ENCODE results near the gene ARF4. TPM values are rescaled to one million over a fixed set of nuclear protein-coding genes. Genes with fewer than 3 reads are reported as not detected.
A peak's percentile ranks its signal among the peaks of the same experiment; 100 is the strongest.

Gene ARF4
- total RNA-seq, 3 donors from 2014 or later = 93.6 to 125 (median 120) TPM

DNA sequence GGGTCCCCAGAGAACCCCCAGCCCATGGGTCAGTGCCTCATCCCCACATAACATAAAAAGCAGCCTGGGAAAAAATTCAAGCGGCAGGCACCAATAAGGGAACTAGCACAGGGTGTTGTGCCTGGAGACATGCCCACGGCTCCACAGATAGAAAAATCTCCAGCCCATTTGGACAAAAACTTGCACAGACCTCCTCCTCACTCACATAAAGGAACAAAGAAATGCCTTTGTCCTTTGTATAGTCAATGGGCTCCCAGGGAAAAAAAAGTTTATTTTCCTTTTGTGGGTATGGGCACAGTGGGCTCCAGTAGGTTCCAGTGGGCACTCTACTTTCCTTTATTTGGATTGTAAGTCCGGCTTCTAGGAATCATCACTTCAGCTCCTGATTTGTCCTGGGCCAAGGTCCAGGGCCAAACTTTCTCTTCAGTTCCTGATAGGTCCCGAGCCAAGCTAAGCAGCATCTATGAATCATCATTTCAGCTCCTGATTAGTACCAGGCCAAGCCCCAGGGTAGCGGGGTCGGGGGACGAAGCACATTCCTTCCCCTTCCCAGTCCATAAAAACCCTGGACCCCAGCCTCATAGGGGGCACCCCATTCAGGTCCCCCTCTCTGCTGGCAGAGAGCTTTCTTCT, 51.4 kb downstream of the ARF4 start:
- no peak for TF ChIP-seq POLR2A (IDR thresholded peaks at IDR 0.05)
- TF ChIP-seq, protein P1, sequence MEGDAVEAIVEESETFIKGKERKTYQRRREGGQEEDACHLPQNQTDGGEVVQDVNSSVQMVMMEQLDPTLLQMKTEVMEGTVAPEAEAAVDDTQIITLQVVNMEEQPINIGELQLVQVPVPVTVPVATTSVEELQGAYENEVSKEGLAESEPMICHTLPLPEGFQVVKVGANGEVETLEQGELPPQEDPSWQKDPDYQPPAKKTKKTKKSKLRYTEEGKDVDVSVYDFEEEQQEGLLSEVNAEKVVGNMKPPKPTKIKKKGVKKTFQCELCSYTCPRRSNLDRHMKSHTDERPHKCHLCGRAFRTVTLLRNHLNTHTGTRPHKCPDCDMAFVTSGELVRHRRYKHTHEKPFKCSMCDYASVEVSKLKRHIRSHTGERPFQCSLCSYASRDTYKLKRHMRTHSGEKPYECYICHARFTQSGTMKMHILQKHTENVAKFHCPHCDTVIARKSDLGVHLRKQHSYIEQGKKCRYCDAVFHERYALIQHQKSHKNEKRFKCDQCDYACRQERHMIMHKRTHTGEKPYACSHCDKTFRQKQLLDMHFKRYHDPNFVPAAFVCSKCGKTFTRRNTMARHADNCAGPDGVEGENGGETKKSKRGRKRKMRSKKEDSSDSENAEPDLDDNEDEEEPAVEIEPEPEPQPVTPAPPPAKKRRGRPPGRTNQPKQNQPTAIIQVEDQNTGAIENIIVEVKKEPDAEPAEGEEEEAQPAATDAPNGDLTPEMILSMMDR (IDR thresholded peaks at IDR 0.05) = no peak
- no peak for TF ChIP-seq POLR2AphosphoS5 (IDR thresholded peaks at IDR 0.05)

DNA sequence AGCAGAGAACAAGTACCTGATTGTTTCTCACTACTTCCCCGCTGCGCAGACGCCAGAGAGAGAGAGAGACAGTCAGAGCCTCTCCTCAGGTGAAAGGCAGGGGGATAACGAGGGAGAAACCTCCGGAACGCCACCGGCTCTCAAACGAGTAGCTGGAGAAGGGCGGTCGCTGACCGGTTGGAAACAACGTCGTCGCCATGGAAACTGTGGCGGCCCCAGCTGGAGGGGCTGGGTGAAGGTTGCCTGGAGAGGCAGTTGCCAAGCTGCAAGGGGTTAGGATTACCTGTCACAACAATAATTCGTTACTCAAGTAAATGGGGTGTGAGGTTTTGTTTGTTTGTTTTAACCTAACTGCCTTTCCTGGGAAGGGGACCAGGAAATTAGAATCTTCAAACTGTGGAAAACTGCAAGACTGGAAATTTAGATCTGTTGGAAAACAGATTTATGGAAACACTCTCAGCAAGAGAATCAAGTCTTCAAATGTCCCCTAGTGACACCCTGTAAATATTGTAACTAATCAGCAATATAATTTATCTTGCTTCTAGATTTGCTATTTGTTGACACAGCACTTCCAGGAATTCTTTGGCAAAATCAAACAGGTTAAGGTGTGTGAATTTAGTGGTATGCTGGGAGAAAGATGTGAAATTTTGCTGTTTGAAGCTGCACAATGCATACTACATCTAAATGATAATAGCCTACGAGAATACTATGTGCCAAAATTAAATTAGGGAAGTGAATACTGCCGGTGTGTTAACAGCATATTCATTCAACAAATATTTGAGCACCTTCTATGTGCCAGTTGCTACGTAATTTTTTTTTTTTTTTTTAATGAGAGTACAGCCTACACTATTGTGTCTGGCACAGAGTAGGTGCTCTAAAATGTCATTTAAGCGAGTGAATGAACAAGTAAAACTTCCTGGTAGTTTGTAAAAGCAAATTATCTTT, 52.7 kb downstream of the ARF4 start, which contains the start of gene DNAH12:
DNAH12 (minus strand) TSS at position 164 of the 945 bp plus-strand sequence. CDS start 1,474 bp downstream, outside the sequence.
- H3K27ac ChIP-seq = peak within 1 kb of the TSS; percentile 78 to 89
- intact Hi-C loops (cut with DNase I; ENCODE audit: low total_unique reads) = no loop called here
- TF ChIP-seq POLR2AphosphoS5 (IDR thresholded peaks at IDR 0.05) (no peak), POLR2A (IDR thresholded peaks at IDR 0.05) (no peak)
- TF ChIP-seq, protein P1 (IDR thresholded peaks at IDR 0.05) = no peak
- no peaks in the 10 kb centered on the region for H3K36me3 ChIP-seq
- H3K4me3 ChIP-seq = peak within 1 kb of the TSS in 2 of 3 donors; percentile 44 to 63
- DNase-seq (ENCODE audit: low spot score in 2 of 2) = peak; percentile 54 to 64
- H3K4me1 ChIP-seq = peaks cover 0 to 4% of the 10 kb centered on the region in 2 donors
- H3K9me3 ChIP-seq = no peaks in the 10 kb centered on the region
- no peaks in the 10 kb centered on the region for H3K27me3 ChIP-seq

More for the DNA sequence above, 51.4 kb downstream of the ARF4 start:
- Histone ChIP-seq H3K36me3 (no peaks in the 10 kb centered on the region), H3K4me3 (no peak overlapping the region), H3K4me1 (peaks cover 0 to 4% of the 10 kb centered on the region in 2 donors), H3K27me3 (no peaks in the 10 kb centered on the region), H3K27ac (peak overlapping the region; percentile 49 to 56), H3K9me3 (no peaks in the 10 kb centered on the region)
- intact Hi-C loops (cut with DNase I; ENCODE audit: low total_unique reads) = no loop called here
- no peak for DNase-seq (ENCODE audit: low spot score in 2 of 2)

DNA sequence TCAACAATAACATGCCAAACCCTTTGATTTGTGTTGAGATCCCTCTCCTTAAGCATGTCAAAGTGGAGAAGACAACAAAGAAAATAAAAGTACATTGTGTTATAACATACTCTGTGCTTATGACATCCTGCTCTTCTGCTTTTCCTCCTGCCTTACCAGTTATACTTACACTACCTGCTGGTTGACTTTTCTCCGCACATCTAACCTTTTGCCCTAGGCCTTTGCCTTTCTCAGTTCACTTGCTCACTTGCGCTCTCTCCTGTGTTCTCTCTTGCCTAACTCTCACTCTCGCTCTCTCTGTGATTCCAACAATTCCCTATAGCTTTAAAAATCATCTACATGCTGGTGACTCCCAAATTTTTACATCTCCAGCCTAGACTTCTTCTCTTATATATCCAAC, 58.7 kb downstream of the ARF4 start:
- no peaks in the 10 kb centered on the region for H3K4me1 ChIP-seq
- intact Hi-C loops (cut with DNase I; ENCODE audit: low total_unique reads) = no loop called here
- no peaks in the 10 kb centered on the region for H3K27me3 ChIP-seq
- H3K27ac ChIP-seq = peak overlapping the region; percentile 40 to 69
- H3K4me3 ChIP-seq = no peak overlapping the region
- TF ChIP-seq POLR2AphosphoS5 (IDR thresholded peaks at IDR 0.05) (peak in 2 of 3 donors; percentile 23 to 42), POLR2A (IDR thresholded peaks at IDR 0.05) (no peak)
- no peaks in the 10 kb centered on the region for H3K36me3 ChIP-seq
- no peaks in the 10 kb centered on the region for H3K9me3 ChIP-seq
- DNase-seq (ENCODE audit: low spot score in 2 of 2) = no peak

- intact Hi-C loops (cut with DNase I; ENCODE audit: low total_unique reads) = no loop called here
- H3K4me3 ChIP-seq = no peak overlapping the region
- H3K9me3 ChIP-seq = no peaks in the 10 kb centered on the region
- no peak for DNase-seq (ENCODE audit: low spot score in 2 of 2)
- no peak overlapping the region for H3K27ac ChIP-seq
- H3K36me3 ChIP-seq = no peaks in the 10 kb centered on the region
- TF ChIP-seq POLR2A (IDR thresholded peaks at IDR 0.05) = no peak
- no peak for TF ChIP-seq POLR2AphosphoS5 (IDR thresholded peaks at IDR 0.05)
- TF ChIP-seq, protein P1 (IDR thresholded peaks at IDR 0.05) = no peak
- no peaks in the 10 kb centered on the region for H3K4me1 ChIP-seq
- H3K27me3 ChIP-seq = no peaks in the 10 kb centered on the region
These were observed 67.0 kb downstream of the ARF4 start for GRCh38 chr3:57530071-57530608.

Other genes with a start within 250 kb of the ARF4 start
- gene DNAH12, start 53.0 kb downstream of the ARF4 start, total RNA-seq = under 1 TPM; 0.15 to 0.33 (median 0.32) TPM
- gene PDE12, start 41.1 kb downstream of the ARF4 start, total RNA-seq = 10 to 100 TPM; 17.4 to 26.8 (median 18.4) TPM
- 10 to 100 TPM; 33.1 to 56.2 (median 38.0) TPM for gene DENND6A, start 95.7 kb upstream of the ARF4 start, total RNA-seq
- 100 to 1,000 TPM in 1 of 3 donors, 10 to 100 TPM in 2; 41.3 to 105 (median 83.6) TPM for gene SLMAP, start 159.0 kb upstream of the ARF4 start, total RNA-seq

Measured in breast epithelium (tissue), 4 donors.